HepG2 (cell line): ENCODE results near the gene GABBR2. TPM values are rescaled to one million over a fixed set of nuclear protein-coding genes. Genes with fewer than 3 reads are reported as not detected.

ENCODE experiments used
- ATAC-seq: fragments of 200-7000 bp; cut with Tn5 transposase; 3 replicates; pipeline ENCODE4 v1.9.1; 2020; ENCODE audit warnings: mild to moderate bottlenecking, moderate library complexity
- BruUV-seq: library from RNA; stranded (reverse); fragments of 400-500 nt; replicated peaks from 2 replicates; lab custom pipeline; 2021; lab: Mats Ljungman, UMichigan
- CTCF ChIA-PET: fragments of 300-600 bp; formaldehyde crosslinking; extraction: SDS; loops from one replicate; lab custom pipeline; 2021; ENCODE audit warnings: low total read pairs, inconsistent platforms, low intra/inter-chr PET ratio; lab: Yijun Ruan, JAX
- POLR2A ChIA-PET: fragments of 350-600 bp; sonication (Branson Sonifier 250); formaldehyde crosslinking; loops from one replicate; lab custom pipeline; 2020; ENCODE audit warnings: antibody characterized with exemption, inconsistent platforms; lab: Yijun Ruan, JAX
- DNase-seq: peaks from one replicate; pipeline ENCODE4 v3.0.0-alpha.2; 2015; ENCODE audit warnings: low spot score
- FAIRE-seq: peaks from 3 replicates; lab custom pipeline; 2011; peaks lifted over from hg19 to GRCh38; lab: Jason Lieb, UNC
- H2AFZ ChIP-seq: one replicate; pipeline ENCODE4 v1.6.1; 2011; ENCODE audit warnings: low read length, inconsistent platforms
- H3K27ac ChIP-seq: fragments of 300-600 bp; 3 replicates; pipeline ENCODE4 v1.8.0; 2011; ENCODE audit warnings: mixed run types, mild to moderate bottlenecking, mixed read lengths, low read length, inconsistent platforms; ENCODE audit not compliant: insufficient read depth; ENCODE audit errors: extremely low read length
- H3K27me3 ChIP-seq, 2 experiments: fragments of 200-600 bp in 1 of 2; 2 replicates in 1 of 2; 3 replicates in 1 of 2; pipeline versions ENCODE4 v1.6.0 to v1.8.0; 2011; ENCODE audit warnings: low read length in 2 of 2, mild to moderate bottlenecking in 2 of 2, moderate library complexity in 2 of 2, inconsistent platforms in 1 of 2; ENCODE audit not compliant: insufficient read depth in 2 of 2, control insufficient read depth in 1 of 2
- H3K36me3 ChIP-seq, 2 experiments: fragments of 200-600 bp in 1 of 2; replicated peaks in 1 of 2; 2 replicates in 1 of 2; 3 replicates in 1 of 2; pipeline versions ENCODE4 v1.5.1 to v1.8.0; 2011; ENCODE audit warnings: low read length in 2 of 2, inconsistent platforms in 1 of 2; ENCODE audit not compliant: insufficient read depth in 2 of 2, control insufficient read depth in 1 of 2
- H3K4me1 ChIP-seq: 2 replicates; pipeline ENCODE4 v1.5.1; 2012; ENCODE audit warnings: low read length, inconsistent platforms; ENCODE audit not compliant: insufficient read depth
- H3K4me2 ChIP-seq: 2 replicates; pipeline ENCODE4 v1.6.0; 2011; ENCODE audit warnings: low read depth, low read length, inconsistent platforms
- H3K4me3 ChIP-seq, 3 experiments: fragments of 200-600 bp in 1 of 3; sonication (generic), shearing (Covaris generic) in 1 of 3; replicated peaks in 1 of 3; 2 replicates each; pipeline ENCODE4 v1.5.1; 2011 to 2016; ENCODE audit warnings: low read length in 3 of 3, inconsistent platforms in 2 of 3, low read depth in 2 of 3, mild to moderate bottlenecking in 2 of 3, control low read depth in 1 of 3, mixed read lengths in 1 of 3; ENCODE audit not compliant: insufficient read depth in 1 of 3
- H3K79me2 ChIP-seq: one replicate; pipeline ENCODE4 v1.6.1; 2011; ENCODE audit warnings: low read length, inconsistent platforms; ENCODE audit not compliant: insufficient read depth
- H3K9ac ChIP-seq: 2 replicates; pipeline ENCODE4 v1.6.0; 2011; ENCODE audit warnings: mild to moderate bottlenecking, low read depth, low read length, inconsistent platforms; ENCODE audit not compliant: insufficient read depth
- H3K9me3 ChIP-seq: 2 replicates; pipeline ENCODE4 v1.5.1; 2012; ENCODE audit warnings: mild to moderate bottlenecking, low read length
- H4K20me1 ChIP-seq: 2 replicates; pipeline ENCODE4 v1.6.0; 2011; ENCODE audit warnings: inconsistent platforms, mild to moderate bottlenecking, low read length, moderate library complexity; ENCODE audit not compliant: insufficient read depth
- CBFB ChIP-seq: sonication (generic); formaldehyde crosslinking; IDR thresholded peaks from 2 replicates; pipeline ENCODE4 v1.4.0; 2020; ENCODE audit warnings: missing genetic modification reagents
- DNMT1 ChIP-seq: sonication (generic); formaldehyde crosslinking; IDR thresholded peaks from 2 replicates; pipeline ENCODE4 v1.5.1; 2020; ENCODE audit warnings: mild to moderate bottlenecking, missing genetic modification reagents
- NFE2L2 ChIP-seq: fragments of 150-350 bp; IDR thresholded peaks from 2 replicates; pipeline ENCODE4 v1.6.1; 2014; ENCODE audit warnings: low read length
- NFKB2 ChIP-seq: sonication (generic); formaldehyde crosslinking; IDR thresholded peaks from 2 replicates; pipeline ENCODE4 v1.4.0; 2020; ENCODE audit warnings: missing genetic modification reagents, borderline replicate concordance
- ZNF552 ChIP-seq: sonication (generic); formaldehyde crosslinking; IDR thresholded peaks from 2 replicates; pipeline ENCODE4 v1.9.0; 2022; ENCODE audit warnings: missing genetic modification reagents, mild to moderate bottlenecking, borderline replicate concordance
- WGBS: methylation state at CpG from one replicate; pipeline ENCODE4 v1.1.6; 2017; ENCODE audit warnings: low lambda C conversion rate; 5-methylcytosine and 5-hydroxymethylcytosine counted together
- in situ Hi-C: cut with HindIII; loops from 2 replicates; pipeline ENCODE4 v1.10.0; 2017; ENCODE audit warnings: low pct_unique_long_range_greater_than_20kb; ENCODE audit not compliant: extremely low pct_ligation_motif_present
- intact Hi-C: fragments of 100-400 bp; cut with micrococcal nuclease; formaldehyde crosslinking; loops from one replicate; pipeline ENCODE4 v1.10.0; 2022; ENCODE audit not compliant: unreplicated experiment
- polyA plus RNA-seq, 8 experiments: library from polyadenylated mRNA; depleted of rRNA in 3 of 8; stranded (reverse) in 7 of 8; unstranded in 1 of 8; fragments of >200 nt; fragmentation: Illumina TruSeq in 4 of 8; extraction: Trizol in 4 of 8; gene quantifications; 2 replicates each; pipeline versions ENCODE4 v1.2.1 to v1.2.3, GENCODE V29; 2011 to 2016; ENCODE audit warnings: low read depth in 4 of 8, missing spikeins in 1 of 8, mixed read lengths in 1 of 8; ENCODE audit not compliant: insufficient read depth in 1 of 8
- total RNA-seq, 5 experiments: library from RNA; depleted of rRNA; stranded (reverse); fragments of >200 nt; fragmentation: Illumina TruSeq; extraction: Trizol; gene quantifications; 2 replicates each; pipeline ENCODE4 v1.2.3, GENCODE V29; 2016; ENCODE audit warnings: low read depth in 1 of 5
- TF ChIP-seq, protein P1 (sequence below): sonication (generic); formaldehyde crosslinking; IDR thresholded peaks from 2 replicates; pipeline ENCODE4 v1.4.0; 2020; ENCODE audit warnings: missing genetic modification reagents
- TF ChIP-seq, protein P2 (sequence below): IDR thresholded peaks from 2 replicates; pipeline ENCODE4 v1.6.1; 2012; ENCODE audit warnings: low read depth, low read length, improper control_type of control experiment

GABBR2 gene
- total and polyA plus RNA-seq, 2 of the 13 experiments (the other 11 are each of a cell fraction or from before 2014, with no cell fraction given): 0.02 TPM; not detected in 1

DNA sequence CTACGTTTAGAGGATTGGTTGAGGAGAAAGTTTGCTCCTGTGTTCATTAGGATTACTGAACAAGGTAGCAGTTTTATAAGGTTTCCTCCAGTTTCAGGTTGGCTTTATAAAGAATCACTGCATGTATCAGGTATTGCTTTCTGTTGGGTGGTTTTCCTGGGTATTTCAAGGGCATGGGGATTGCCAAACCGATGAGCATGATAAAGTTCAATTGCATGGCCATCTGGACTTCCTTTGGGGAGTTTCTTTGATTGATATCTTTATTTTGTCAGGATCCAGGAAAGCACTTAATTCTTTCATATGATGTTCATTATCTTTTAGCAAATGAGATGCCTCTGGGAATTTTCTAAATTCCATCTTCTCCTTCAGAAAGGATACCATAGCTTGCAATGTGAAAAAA, 10.3 kb upstream of the GABBR2 start (continued):
- TF ChIP-seq ZNF552 (no peak), CBFB (CRISPR knock-in tag) (no peak)
- TF ChIP-seq, protein P1, sequence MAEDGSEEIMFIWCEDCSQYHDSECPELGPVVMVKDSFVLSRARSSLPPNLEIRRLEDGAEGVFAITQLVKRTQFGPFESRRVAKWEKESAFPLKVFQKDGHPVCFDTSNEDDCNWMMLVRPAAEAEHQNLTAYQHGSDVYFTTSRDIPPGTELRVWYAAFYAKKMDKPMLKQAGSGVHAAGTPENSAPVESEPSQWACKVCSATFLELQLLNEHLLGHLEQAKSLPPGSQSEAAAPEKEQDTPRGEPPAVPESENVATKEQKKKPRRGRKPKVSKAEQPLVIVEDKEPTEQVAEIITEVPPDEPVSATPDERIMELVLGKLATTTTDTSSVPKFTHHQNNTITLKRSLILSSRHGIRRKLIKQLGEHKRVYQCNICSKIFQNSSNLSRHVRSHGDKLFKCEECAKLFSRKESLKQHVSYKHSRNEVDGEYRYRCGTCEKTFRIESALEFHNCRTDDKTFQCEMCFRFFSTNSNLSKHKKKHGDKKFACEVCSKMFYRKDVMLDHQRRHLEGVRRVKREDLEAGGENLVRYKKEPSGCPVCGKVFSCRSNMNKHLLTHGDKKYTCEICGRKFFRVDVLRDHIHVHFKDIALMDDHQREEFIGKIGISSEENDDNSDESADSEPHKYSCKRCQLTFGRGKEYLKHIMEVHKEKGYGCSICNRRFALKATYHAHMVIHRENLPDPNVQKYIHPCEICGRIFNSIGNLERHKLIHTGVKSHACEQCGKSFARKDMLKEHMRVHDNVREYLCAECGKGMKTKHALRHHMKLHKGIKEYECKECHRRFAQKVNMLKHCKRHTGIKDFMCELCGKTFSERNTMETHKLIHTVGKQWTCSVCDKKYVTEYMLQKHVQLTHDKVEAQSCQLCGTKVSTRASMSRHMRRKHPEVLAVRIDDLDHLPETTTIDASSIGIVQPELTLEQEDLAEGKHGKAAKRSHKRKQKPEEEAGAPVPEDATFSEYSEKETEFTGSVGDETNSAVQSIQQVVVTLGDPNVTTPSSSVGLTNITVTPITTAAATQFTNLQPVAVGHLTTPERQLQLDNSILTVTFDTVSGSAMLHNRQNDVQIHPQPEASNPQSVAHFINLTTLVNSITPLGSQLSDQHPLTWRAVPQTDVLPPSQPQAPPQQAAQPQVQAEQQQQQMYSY (CRISPR knock-in tag): no peak

DNA sequence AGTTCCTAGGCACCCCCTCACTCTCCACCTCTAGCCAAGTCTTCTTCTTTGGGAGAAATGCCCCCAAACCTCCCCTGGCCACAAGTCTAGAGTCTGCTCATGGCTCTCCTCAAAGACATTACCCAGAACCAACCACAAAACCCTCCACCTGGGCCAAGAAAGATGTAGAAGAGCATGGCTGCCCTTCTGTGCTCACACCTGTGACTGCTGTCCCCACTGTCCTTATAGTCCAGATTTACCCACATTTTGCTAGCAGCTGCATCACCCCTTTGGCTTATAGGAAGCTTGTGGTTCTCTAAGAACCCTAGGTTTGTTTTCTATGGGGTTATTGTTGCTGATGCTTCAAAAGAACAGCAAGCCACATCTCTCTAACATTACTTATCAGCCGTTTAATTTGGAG, 6.1 kb upstream of the GABBR2 start:
- BruUV-seq: no TSS peak
- H2AFZ ChIP-seq: no peak overlapping the region
- CTCF ChIA-PET: no interaction called here
- TF ChIP-seq, protein P2, sequence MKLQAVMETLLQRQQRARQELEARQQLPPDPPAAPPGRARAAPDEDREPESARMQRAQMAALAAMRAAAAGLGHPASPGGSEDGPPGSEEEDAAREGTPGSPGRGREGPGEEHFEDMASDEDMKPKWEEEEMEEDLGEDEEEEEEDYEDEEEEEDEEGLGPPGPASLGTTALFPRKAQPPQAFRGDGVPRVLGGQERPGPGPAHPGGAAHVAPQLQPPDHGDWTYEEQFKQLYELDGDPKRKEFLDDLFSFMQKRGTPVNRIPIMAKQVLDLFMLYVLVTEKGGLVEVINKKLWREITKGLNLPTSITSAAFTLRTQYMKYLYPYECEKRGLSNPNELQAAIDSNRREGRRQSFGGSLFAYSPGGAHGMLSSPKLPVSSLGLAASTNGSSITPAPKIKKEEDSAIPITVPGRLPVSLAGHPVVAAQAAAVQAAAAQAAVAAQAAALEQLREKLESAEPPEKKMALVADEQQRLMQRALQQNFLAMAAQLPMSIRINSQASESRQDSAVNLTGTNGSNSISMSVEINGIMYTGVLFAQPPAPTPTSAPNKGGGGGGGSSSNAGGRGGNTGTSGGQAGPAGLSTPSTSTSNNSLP: no peak
- TF ChIP-seq NFE2L2 (no peak), NFKB2 (CRISPR knock-in tag) (no peak), DNMT1 (CRISPR knock-in tag) (no peak)
- TF ChIP-seq, all 625 proteins: peak for 0
- no peaks in the 10 kb centered on the region for H3K4me1 ChIP-seq
- ATAC-seq (no peak), FAIRE-seq (no peak), DNase-seq (no peak)
- 0% methylated on average over 1 of the region's 1 CpG for WGBS
- no peaks in the 10 kb centered on the region for H3K36me3 ChIP-seq
- no peak overlapping the region for H3K9ac ChIP-seq
- POLR2A ChIA-PET: no interaction called here
- peaks cover 0 to 20% of the 10 kb centered on the region in 2 experiments; a peak in 2 of 5 replicates for H3K27me3 ChIP-seq
- H3K9me3 ChIP-seq: no peaks in the 10 kb centered on the region
- in situ Hi-C loops (no loop called here), intact Hi-C loops (no loop called here)
- no peak overlapping the region for H3K4me3 ChIP-seq
- H3K79me2 ChIP-seq: no peaks in the 10 kb centered on the region
- H3K4me2 ChIP-seq: no peak overlapping the region
- no peaks in the 10 kb centered on the region for H4K20me1 ChIP-seq
- H3K27ac ChIP-seq: no peak overlapping the region
